ENCODE data around the gene EP400.
"Not testable (repeated sequence)": the region's sequence is repeated elsewhere in the genome, so short reads cannot be mapped to it uniquely, and the experiment has no call there.

Gene EP400

GRCh38 chr12:131959641-131960589 is 10.2 kb downstream of the EP400 start:
- Histone ChIP-seq H3K36me3 (ENCODE audit: low read length) (no peaks in the 10 kb centered on the region), H3K79me2 (ENCODE audit: insufficient read depth, low read length) (peaks cover 82% of the 10 kb centered on the region), H3K9ac (ENCODE audit: low read length) (no peak overlapping the region), H3K4me2 (ENCODE audit: low read depth, low read length, poor library complexity, severe bottlenecking) (no peak overlapping the region), H3K27me3 (ENCODE audit: low read length) (no peaks in the 10 kb centered on the region), H3K27ac (ENCODE audit: low read depth, low read length) (no peak overlapping the region), H3K9me3 (ENCODE audit: insufficient read depth, low read length) (no peaks in the 10 kb centered on the region), H2AFZ (ENCODE audit: low read depth, low read length, severe bottlenecking) (no peak overlapping the region), H3K4me3 (ENCODE audit: insufficient read depth, low read length, poor library complexity, severe bottlenecking) (no peak overlapping the region), H4K20me1 (ENCODE audit: low read depth, low read length) (peaks cover 14% of the 10 kb centered on the region; the same call in 1 of the 2 replicates), H3F3A (ENCODE audit: insufficient read depth) (no peaks in the 10 kb centered on the region), H3K9me2 (replicated peaks; ENCODE audit: insufficient read depth, low read length) (no peaks in the 10 kb centered on the region)
- TF ChIP-seq, protein P1, sequence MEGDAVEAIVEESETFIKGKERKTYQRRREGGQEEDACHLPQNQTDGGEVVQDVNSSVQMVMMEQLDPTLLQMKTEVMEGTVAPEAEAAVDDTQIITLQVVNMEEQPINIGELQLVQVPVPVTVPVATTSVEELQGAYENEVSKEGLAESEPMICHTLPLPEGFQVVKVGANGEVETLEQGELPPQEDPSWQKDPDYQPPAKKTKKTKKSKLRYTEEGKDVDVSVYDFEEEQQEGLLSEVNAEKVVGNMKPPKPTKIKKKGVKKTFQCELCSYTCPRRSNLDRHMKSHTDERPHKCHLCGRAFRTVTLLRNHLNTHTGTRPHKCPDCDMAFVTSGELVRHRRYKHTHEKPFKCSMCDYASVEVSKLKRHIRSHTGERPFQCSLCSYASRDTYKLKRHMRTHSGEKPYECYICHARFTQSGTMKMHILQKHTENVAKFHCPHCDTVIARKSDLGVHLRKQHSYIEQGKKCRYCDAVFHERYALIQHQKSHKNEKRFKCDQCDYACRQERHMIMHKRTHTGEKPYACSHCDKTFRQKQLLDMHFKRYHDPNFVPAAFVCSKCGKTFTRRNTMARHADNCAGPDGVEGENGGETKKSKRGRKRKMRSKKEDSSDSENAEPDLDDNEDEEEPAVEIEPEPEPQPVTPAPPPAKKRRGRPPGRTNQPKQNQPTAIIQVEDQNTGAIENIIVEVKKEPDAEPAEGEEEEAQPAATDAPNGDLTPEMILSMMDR (IDR thresholded peaks at IDR 0.05; ENCODE audit: insufficient read depth, low read length, poor library complexity, severe bottlenecking), result no peak

- not testable (repeated sequence) for H3K9me2 ChIP-seq (replicated peaks; ENCODE audit: insufficient read depth, low read length); H2AFZ ChIP-seq (ENCODE audit: low read depth, low read length, severe bottlenecking); H3K36me3 ChIP-seq (ENCODE audit: low read length); H3K4me3 ChIP-seq (ENCODE audit: insufficient read depth, low read length, poor library complexity, severe bottlenecking); H3K9me3 ChIP-seq (ENCODE audit: insufficient read depth, low read length); H3F3A ChIP-seq (ENCODE audit: insufficient read depth); H3K27me3 ChIP-seq (ENCODE audit: low read length); H3K4me2 ChIP-seq (ENCODE audit: low read depth, low read length, poor library complexity, severe bottlenecking); H3K9ac ChIP-seq (ENCODE audit: low read length); H3K27ac ChIP-seq (ENCODE audit: low read depth, low read length)
- H4K20me1 ChIP-seq (ENCODE audit: low read depth, low read length), result peaks cover 14% of the 10 kb centered on the region; the same call in 1 of the 2 replicates
- H3K79me2 ChIP-seq (ENCODE audit: insufficient read depth, low read length), result peaks cover 82% of the 10 kb centered on the region
These were observed 11.0 kb downstream of the EP400 start for GRCh38 chr12:131960590-131961325.

- H4K20me1 ChIP-seq (ENCODE audit: low read depth, low read length), result peaks cover 14% of the 10 kb centered on the region; the same call in 1 of the 2 replicates
- not testable (repeated sequence) for H3K4me3 ChIP-seq (ENCODE audit: insufficient read depth, low read length, poor library complexity, severe bottlenecking); H2AFZ ChIP-seq (ENCODE audit: low read depth, low read length, severe bottlenecking); H3K4me2 ChIP-seq (ENCODE audit: low read depth, low read length, poor library complexity, severe bottlenecking); H3K27me3 ChIP-seq (ENCODE audit: low read length); H3K27ac ChIP-seq (ENCODE audit: low read depth, low read length); H3K9me3 ChIP-seq (ENCODE audit: insufficient read depth, low read length); H3K36me3 ChIP-seq (ENCODE audit: low read length); H3K9me2 ChIP-seq (replicated peaks; ENCODE audit: insufficient read depth, low read length); H3K9ac ChIP-seq (ENCODE audit: low read length); H3F3A ChIP-seq (ENCODE audit: insufficient read depth)
- H3K79me2 ChIP-seq (ENCODE audit: insufficient read depth, low read length), result peaks cover 82% of the 10 kb centered on the region
These were observed 11.6 kb downstream of the EP400 start for GRCh38 chr12:131961328-131961727.

DNA sequence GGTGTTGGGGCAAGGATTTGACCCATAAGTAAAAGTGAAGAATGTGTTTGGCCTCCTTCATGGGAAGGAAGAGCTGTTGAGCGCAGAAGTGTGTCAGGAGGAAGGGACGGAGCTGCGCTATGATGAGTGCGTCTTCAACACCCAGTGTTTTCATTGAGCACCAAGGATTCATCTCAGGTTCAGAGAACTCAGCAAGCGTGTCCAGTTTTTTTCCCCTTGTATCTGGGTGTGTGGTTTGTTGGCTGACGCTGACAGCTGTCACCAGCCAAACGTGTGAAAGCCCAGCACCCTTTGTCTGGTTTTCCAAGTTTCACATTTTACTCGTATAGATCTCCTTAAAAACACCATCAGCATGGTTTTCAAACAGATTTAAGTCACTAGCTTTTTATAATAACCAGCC is 12.3 kb downstream of the EP400 start:
- Histone ChIP-seq H3F3A (ENCODE audit: insufficient read depth) (no peaks in the 10 kb centered on the region), H3K4me2 (ENCODE audit: low read depth, low read length, poor library complexity, severe bottlenecking) (no peak overlapping the region), H3K9me3 (ENCODE audit: insufficient read depth, low read length) (no peaks in the 10 kb centered on the region), H3K79me2 (ENCODE audit: insufficient read depth, low read length) (peaks cover 75% of the 10 kb centered on the region), H3K4me3 (ENCODE audit: insufficient read depth, low read length, poor library complexity, severe bottlenecking) (no peak overlapping the region), H3K27ac (ENCODE audit: low read depth, low read length) (no peak overlapping the region), H3K27me3 (ENCODE audit: low read length) (no peaks in the 10 kb centered on the region), H3K9me2 (replicated peaks; ENCODE audit: insufficient read depth, low read length) (no peaks in the 10 kb centered on the region), H3K36me3 (ENCODE audit: low read length) (no peaks in the 10 kb centered on the region), H3K9ac (ENCODE audit: low read length) (no peak overlapping the region), H4K20me1 (ENCODE audit: low read depth, low read length) (peaks cover 12% of the 10 kb centered on the region; the same call in 1 of the 2 replicates), H2AFZ (ENCODE audit: low read depth, low read length, severe bottlenecking) (no peak overlapping the region)
- TF ChIP-seq, protein P1 (IDR thresholded peaks at IDR 0.05; ENCODE audit: insufficient read depth, low read length, poor library complexity, severe bottlenecking), result no peak
- no peak for TF ChIP-seq EZH2phosphoT487 (conservative IDR thresholded peaks at IDR 0.05; ENCODE audit: low read length)
